ENCODE data around the gene LNP1. TPM values are rescaled to one million over a fixed set of nuclear protein-coding genes. Genes with fewer than 3 reads are reported as not detected.

LNP1 gene
- total RNA-seq, 1 experiment from 2014 or later, result 6.7 TPM

DNA sequence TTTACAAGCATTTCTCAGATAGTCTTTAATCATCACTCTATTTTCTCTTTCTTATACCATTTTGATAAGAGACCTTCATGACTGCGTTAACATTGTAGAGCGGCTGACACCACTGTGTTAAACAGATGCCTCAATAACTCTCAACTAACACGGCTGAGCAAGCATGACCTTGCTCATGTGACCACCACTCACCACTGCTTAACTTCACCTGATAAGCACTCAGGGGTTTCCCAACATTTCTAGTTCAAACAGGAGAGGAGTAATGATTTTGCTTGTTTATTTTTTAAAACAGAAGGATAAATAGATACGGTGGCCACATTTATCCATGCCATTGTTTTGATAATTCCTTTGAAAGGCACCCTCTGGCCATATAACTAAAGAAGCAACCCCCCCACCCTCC lies 53.3 kb downstream of the LNP1 start:
- peaks cover 22% of the 10 kb centered on the region for H3K9me3 Mint-ChIP-seq
- H3K27me3 Mint-ChIP-seq (ENCODE audit: low read depth), result no peaks in the 10 kb centered on the region
- H3K27ac Mint-ChIP-seq, result no peak overlapping the region; the same call in 1 of the 2 replicates
- H3K36me3 Mint-ChIP-seq, result peaks cover 42% of the 10 kb centered on the region
- peaks cover 27% of the 10 kb centered on the region for H3K4me1 Mint-ChIP-seq
- POLR2A ChIA-PET, result no interaction called here
- H3K4me3 Mint-ChIP-seq, result no peak overlapping the region
- CTCF ChIA-PET, result no interaction called here
- TF ChIP-seq, protein P1, sequence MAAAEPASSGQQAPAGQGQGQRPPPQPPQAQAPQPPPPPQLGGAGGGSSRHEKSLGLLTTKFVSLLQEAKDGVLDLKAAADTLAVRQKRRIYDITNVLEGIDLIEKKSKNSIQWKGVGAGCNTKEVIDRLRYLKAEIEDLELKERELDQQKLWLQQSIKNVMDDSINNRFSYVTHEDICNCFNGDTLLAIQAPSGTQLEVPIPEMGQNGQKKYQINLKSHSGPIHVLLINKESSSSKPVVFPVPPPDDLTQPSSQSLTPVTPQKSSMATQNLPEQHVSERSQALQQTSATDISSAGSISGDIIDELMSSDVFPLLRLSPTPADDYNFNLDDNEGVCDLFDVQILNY (CRISPR knock-in tag; IDR thresholded peaks at IDR 0.05), result no peak
- TF ChIP-seq, protein P2, sequence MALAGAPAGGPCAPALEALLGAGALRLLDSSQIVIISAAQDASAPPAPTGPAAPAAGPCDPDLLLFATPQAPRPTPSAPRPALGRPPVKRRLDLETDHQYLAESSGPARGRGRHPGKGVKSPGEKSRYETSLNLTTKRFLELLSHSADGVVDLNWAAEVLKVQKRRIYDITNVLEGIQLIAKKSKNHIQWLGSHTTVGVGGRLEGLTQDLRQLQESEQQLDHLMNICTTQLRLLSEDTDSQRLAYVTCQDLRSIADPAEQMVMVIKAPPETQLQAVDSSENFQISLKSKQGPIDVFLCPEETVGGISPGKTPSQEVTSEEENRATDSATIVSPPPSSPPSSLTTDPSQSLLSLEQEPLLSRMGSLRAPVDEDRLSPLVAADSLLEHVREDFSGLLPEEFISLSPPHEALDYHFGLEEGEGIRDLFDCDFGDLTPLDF (CRISPR knock-in tag; IDR thresholded peaks at IDR 0.05), result no peak
- TF ChIP-seq ZNF121 (CRISPR knock-in tag; IDR thresholded peaks at IDR 0.05) (no peak), NR1H2 (CRISPR knock-in tag; IDR thresholded peaks at IDR 0.05) (no peak), TP53 (CRISPR knock-in tag; IDR thresholded peaks at IDR 0.05) (no peak), TEAD4 (CRISPR knock-in tag; IDR thresholded peaks at IDR 0.05) (no peak), RELA (CRISPR knock-in tag; IDR thresholded peaks at IDR 0.05; ENCODE audit: borderline replicate concordance) (no peak), ZNF317 (CRISPR knock-in tag; IDR thresholded peaks at IDR 0.05; ENCODE audit: borderline replicate concordance, low read depth) (no peak), ZBTB21 (CRISPR knock-in tag; IDR thresholded peaks at IDR 0.05; ENCODE audit: borderline replicate concordance) (no peak), ZNF423 (CRISPR knock-in tag; IDR thresholded peaks at IDR 0.05) (no peak), NFATC4 (CRISPR knock-in tag; IDR thresholded peaks at IDR 0.05) (no peak)
- TF ChIP-seq, protein P3, sequence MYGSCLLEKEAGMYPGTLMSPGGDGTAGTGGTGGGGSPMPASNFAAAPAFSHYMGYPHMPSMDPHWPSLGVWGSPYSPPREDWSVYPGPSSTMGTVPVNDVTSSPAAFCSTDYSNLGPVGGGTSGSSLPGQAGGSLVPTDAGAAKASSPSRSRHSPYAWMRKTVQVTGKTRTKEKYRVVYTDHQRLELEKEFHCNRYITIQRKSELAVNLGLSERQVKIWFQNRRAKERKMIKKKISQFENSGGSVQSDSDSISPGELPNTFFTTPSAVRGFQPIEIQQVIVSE (CRISPR knock-in tag; IDR thresholded peaks at IDR 0.05; ENCODE audit: borderline replicate concordance), result no peak
- TF ChIP-seq, protein P4, sequence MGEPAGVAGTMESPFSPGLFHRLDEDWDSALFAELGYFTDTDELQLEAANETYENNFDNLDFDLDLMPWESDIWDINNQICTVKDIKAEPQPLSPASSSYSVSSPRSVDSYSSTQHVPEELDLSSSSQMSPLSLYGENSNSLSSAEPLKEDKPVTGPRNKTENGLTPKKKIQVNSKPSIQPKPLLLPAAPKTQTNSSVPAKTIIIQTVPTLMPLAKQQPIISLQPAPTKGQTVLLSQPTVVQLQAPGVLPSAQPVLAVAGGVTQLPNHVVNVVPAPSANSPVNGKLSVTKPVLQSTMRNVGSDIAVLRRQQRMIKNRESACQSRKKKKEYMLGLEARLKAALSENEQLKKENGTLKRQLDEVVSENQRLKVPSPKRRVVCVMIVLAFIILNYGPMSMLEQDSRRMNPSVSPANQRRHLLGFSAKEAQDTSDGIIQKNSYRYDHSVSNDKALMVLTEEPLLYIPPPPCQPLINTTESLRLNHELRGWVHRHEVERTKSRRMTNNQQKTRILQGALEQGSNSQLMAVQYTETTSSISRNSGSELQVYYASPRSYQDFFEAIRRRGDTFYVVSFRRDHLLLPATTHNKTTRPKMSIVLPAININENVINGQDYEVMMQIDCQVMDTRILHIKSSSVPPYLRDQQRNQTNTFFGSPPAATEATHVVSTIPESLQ (CRISPR knock-in tag; IDR thresholded peaks at IDR 0.05), result no peak
- TF ChIP-seq, protein P5, sequence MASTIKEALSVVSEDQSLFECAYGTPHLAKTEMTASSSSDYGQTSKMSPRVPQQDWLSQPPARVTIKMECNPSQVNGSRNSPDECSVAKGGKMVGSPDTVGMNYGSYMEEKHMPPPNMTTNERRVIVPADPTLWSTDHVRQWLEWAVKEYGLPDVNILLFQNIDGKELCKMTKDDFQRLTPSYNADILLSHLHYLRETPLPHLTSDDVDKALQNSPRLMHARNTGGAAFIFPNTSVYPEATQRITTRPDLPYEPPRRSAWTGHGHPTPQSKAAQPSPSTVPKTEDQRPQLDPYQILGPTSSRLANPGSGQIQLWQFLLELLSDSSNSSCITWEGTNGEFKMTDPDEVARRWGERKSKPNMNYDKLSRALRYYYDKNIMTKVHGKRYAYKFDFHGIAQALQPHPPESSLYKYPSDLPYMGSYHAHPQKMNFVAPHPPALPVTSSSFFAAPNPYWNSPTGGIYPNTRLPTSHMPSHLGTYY (CRISPR knock-in tag; IDR thresholded peaks at IDR 0.05), result no peak
- TF ChIP-seq, protein P6, sequence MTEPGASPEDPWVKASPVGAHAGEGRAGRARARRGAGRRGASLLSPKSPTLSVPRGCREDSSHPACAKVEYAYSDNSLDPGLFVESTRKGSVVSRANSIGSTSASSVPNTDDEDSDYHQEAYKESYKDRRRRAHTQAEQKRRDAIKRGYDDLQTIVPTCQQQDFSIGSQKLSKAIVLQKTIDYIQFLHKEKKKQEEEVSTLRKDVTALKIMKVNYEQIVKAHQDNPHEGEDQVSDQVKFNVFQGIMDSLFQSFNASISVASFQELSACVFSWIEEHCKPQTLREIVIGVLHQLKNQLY (CRISPR knock-in tag; IDR thresholded peaks at IDR 0.05), result no peak
- ATAC-seq (no peak), DNase-seq (ENCODE audit: low spot score) (no peak)

DNA sequence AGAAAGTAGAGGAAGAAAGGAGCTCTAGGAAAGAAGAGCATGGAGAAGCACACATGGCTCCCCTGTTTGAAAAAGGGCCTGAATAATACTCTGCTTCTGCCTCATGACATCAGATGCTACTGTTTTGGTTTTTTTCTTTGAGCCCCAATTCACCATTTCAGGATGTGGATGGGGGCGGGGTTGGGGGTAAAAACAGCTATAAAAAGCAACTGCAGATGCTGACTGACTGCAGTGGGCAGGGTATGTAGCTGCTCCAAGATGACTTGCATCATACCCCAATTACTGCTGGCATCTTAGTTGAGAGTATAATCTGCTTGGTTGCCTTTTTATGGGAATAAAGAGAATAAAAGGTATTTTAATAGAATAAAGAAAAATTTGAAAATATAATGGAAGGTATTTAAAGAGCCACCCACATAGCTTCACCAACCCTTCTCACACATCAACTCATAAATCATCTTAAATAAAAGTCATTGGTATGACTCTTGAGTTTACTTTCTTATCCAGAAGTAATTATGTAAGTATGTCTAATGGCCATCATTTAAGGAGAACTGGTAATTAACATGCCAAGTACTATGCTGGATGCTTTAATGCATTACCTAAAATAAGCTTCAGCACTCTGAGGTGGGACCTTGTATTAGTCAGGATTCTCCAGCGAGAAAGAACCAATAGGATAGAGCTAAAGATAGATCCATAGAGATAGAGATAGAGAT lies 54.7 kb downstream of the LNP1 start:
- no peak for DNase-seq (ENCODE audit: low spot score)
- ATAC-seq, result no peak
- Mint-ChIP-seq H3K27me3 (ENCODE audit: low read depth) (peaks cover 1% of the 10 kb centered on the region), H3K9me3 (peaks cover 22% of the 10 kb centered on the region), H3K27ac (no peak overlapping the region), H3K36me3 (peaks cover 41% of the 10 kb centered on the region), H3K4me3 (no peak overlapping the region), H3K4me1 (peaks cover 20% of the 10 kb centered on the region)
- no peak for TF ChIP-seq NFATC4 (CRISPR knock-in tag; IDR thresholded peaks at IDR 0.05)
- POLR2A ChIA-PET, result no interaction called here
- CTCF ChIA-PET, result no interaction called here

DNA sequence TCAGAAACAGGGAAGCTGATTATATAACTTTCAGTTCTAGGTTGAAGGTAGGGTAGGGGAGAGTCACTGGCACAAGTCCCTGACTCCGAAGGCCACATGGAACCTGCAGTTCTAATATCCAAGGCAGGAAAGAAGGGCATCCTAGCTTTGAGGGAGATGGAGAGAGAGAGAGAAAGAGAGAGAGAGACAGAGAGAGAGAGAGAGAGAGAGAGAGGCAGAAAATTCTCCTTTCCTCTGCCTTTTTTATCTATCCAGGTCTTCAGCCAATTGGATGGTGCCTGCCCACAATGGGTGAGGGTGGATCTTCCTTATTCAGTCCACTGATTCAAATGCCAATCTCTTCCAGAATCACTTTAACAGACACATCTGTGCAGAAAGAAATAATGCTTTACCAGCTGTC lies 55.4 kb downstream of the LNP1 start:
- TF ChIP-seq MYBL2 (CRISPR knock-in tag; IDR thresholded peaks at IDR 0.05) (no peak), HMGA2 (CRISPR knock-in tag; IDR thresholded peaks at IDR 0.05) (no peak), ZNF121 (CRISPR knock-in tag; IDR thresholded peaks at IDR 0.05) (no peak)
- CTCF ChIA-PET, result no interaction called here

More for the DNA sequence above, 55.4 kb downstream of the LNP1 start:
- H3K4me3 Mint-ChIP-seq, result no peak overlapping the region
- peaks cover 22% of the 10 kb centered on the region for H3K9me3 Mint-ChIP-seq
- POLR2A ChIA-PET, result no interaction called here
- peaks cover 13% of the 10 kb centered on the region for H3K4me1 Mint-ChIP-seq
- ATAC-seq (no peak), DNase-seq (ENCODE audit: low spot score) (no peak)
- no peak overlapping the region for H3K27ac Mint-ChIP-seq
- H3K27me3 Mint-ChIP-seq (ENCODE audit: low read depth), result peaks cover 5% of the 10 kb centered on the region
- H3K36me3 Mint-ChIP-seq, result peaks cover 35% of the 10 kb centered on the region
